ENCODE data around the gene SEMA4C.

Gene SEMA4C

DNA sequence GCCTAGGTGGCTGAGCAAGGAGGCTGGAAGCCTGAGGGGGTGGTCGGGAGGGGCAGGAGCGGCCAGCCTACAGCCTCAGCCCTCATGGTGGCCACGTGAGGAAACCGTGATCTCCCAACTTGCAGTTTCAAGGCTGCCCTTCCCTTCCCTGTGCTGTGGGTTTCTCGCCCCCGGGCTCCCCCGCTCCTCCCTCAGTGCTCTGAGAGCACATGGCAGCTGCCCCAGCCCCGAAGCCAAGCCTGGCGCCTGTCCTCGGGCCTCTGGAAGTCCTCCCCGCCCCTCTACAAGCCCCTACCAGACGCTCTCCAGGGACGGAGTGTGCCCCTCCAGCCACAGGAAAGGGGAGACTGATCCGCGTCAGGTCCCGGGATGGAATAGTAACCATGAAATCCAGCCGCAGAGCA, 25.5 kb downstream of the SEMA4C start:
- TF ChIP-seq SIN3A (IDR thresholded peaks at IDR 0.05; ENCODE audit: borderline replicate concordance, insufficient read depth, low read length), result no peak
- TF ChIP-seq, protein P1, sequence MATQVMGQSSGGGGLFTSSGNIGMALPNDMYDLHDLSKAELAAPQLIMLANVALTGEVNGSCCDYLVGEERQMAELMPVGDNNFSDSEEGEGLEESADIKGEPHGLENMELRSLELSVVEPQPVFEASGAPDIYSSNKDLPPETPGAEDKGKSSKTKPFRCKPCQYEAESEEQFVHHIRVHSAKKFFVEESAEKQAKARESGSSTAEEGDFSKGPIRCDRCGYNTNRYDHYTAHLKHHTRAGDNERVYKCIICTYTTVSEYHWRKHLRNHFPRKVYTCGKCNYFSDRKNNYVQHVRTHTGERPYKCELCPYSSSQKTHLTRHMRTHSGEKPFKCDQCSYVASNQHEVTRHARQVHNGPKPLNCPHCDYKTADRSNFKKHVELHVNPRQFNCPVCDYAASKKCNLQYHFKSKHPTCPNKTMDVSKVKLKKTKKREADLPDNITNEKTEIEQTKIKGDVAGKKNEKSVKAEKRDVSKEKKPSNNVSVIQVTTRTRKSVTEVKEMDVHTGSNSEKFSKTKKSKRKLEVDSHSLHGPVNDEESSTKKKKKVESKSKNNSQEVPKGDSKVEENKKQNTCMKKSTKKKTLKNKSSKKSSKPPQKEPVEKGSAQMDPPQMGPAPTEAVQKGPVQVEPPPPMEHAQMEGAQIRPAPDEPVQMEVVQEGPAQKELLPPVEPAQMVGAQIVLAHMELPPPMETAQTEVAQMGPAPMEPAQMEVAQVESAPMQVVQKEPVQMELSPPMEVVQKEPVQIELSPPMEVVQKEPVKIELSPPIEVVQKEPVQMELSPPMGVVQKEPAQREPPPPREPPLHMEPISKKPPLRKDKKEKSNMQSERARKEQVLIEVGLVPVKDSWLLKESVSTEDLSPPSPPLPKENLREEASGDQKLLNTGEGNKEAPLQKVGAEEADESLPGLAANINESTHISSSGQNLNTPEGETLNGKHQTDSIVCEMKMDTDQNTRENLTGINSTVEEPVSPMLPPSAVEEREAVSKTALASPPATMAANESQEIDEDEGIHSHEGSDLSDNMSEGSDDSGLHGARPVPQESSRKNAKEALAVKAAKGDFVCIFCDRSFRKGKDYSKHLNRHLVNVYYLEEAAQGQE (IDR thresholded peaks at IDR 0.05; ENCODE audit: insufficient read depth in 1 of 2, low read depth in 2 of 2, low read length in 2 of 2), result no peak

DNA sequence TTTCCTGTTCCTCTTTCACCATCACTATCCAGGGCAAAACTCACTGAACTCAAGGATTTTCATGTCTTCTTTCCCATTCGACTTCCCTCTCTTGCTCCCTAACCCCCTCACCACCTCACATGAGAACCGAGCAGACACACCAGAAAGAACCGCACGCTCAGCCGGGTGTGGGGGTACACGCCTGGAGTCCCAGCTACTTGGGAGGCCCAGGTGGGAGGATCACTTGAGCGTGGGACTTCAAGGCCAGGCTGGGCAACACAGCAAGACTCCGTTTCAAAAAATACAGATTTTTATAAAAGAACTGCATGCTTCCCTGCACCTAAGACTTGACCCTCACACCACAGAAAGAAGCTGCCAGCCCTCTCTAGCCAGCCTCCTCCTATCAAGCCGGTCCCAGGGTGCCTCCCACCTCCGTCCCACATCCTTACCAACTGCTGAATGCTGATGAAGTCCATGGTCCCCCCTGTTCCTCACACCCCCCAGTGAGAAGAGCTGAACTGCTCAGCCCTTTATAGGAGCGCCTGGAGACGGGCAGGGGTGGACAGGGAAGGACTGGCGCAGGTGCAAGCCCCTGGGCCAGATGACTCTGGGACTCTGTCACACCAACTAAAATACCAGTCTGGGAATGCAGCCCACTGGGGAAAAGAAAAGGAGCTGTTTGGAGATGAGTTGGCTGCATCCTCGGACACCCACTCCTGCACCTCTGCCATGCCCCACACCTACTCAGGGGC, 26.2 kb downstream of the SEMA4C start, which contains the start of gene ANKRD23:
Gene ANKRD23, minus strand, starts transcription at position 484 of the 731 bp plus-strand sequence. Its CDS starts 29 bp downstream, at position 455.
- no peak for TF ChIP-seq SIN3A (IDR thresholded peaks at IDR 0.05; ENCODE audit: borderline replicate concordance, insufficient read depth, low read length)
- TF ChIP-seq, protein P1 (IDR thresholded peaks at IDR 0.05; ENCODE audit: insufficient read depth in 1 of 2, low read depth in 2 of 2, low read length in 2 of 2), result no peak
- no peak for TF ChIP-seq TAF1 (IDR thresholded peaks at IDR 0.05; ENCODE audit: borderline replicate concordance, insufficient read depth, low read length)
- TF ChIP-seq FOXP2 (optimal IDR thresholded peaks at IDR 0.05; ENCODE audit: borderline replicate concordance, extremely low read depth, extremely low read length, insufficient read depth), result no peak
- TF ChIP-seq POLR2AphosphoS5 (IDR thresholded peaks at IDR 0.05; ENCODE audit: low read depth, low read length), result no peak

DNA sequence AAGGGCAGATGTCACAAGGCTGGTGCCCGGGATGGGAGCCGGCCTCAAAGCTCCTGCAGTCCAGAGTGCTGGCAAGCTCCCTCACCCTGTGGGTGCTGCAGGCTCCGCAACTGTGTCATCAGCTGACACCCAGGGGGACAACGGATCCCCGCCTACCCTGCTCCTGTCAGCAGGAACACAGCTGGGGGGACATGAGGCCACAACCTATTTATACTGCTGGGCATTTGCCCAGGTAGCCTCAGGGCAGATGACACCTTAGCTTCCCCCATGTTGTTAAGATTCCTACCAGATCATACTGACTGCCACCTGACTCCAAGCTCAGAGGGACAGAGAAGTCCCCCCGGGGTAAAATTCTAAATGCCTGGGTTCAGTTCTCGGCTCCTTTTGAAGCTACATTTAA, 27.3 kb downstream of the SEMA4C start:
- TF ChIP-seq POLR2AphosphoS5 (IDR thresholded peaks at IDR 0.05; ENCODE audit: low read depth, low read length), result no peak
- TF ChIP-seq SIN3A (IDR thresholded peaks at IDR 0.05; ENCODE audit: borderline replicate concordance, insufficient read depth, low read length), result no peak
- no peak for TF ChIP-seq TAF1 (IDR thresholded peaks at IDR 0.05; ENCODE audit: borderline replicate concordance, insufficient read depth, low read length)
- TF ChIP-seq FOXP2 (optimal IDR thresholded peaks at IDR 0.05; ENCODE audit: borderline replicate concordance, extremely low read depth, extremely low read length, insufficient read depth), result no peak
- TF ChIP-seq, protein P1 (IDR thresholded peaks at IDR 0.05; ENCODE audit: insufficient read depth in 1 of 2, low read depth in 2 of 2, low read length in 2 of 2), result no peak

DNA sequence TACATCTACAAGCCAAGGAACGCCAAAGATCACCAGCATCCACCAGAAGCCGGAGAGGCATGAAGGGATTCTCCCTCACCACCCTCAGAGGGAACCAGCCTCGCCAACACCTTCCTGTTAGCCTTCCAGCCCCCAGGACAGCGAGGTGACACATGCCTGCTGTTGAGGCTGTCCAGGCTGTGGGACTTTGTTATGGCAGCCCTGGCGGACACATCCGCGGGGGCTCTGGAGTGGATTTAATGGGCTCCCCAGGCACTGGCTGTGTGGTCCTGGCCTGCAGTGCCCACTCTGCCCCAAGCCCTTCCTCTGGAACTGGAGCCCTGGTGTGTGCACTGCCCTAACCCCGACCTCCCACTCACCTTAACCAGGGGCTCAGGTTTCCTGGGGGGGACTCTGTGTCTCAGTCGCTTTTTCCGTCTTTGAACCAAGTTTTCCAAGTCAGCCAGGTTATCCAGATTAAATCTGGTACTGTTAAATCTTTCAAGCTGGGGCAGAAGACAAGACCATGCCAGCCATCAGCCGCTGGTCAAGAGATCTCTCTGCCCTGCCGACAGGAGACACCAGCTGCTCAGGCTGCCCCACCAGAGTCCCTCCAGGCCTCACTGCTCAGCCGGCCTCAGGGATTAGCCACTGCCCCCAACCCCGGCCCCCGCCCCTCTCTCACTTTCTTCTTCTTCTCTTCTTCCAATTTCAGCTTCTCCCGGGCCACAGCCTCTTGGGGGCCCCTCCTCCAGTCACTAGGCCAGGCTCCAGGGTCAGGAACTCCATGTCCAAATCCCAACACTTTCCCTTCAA, 28.0 kb downstream of the SEMA4C start:
- TF ChIP-seq, protein P1 (IDR thresholded peaks at IDR 0.05; ENCODE audit: insufficient read depth in 1 of 2, low read depth in 2 of 2, low read length in 2 of 2), result no peak
- TF ChIP-seq TAF1 (IDR thresholded peaks at IDR 0.05; ENCODE audit: borderline replicate concordance, insufficient read depth, low read length), result no peak
- no peak for TF ChIP-seq FOXP2 (optimal IDR thresholded peaks at IDR 0.05; ENCODE audit: borderline replicate concordance, extremely low read depth, extremely low read length, insufficient read depth)
- no peak for TF ChIP-seq SIN3A (IDR thresholded peaks at IDR 0.05; ENCODE audit: borderline replicate concordance, insufficient read depth, low read length)
- TF ChIP-seq POLR2AphosphoS5 (IDR thresholded peaks at IDR 0.05; ENCODE audit: low read depth, low read length), result no peak

Data from PFSK-1 (cell line).